BJ (cell line): Measurements from ENCODE around the gene LPCAT4. TPM values are rescaled to one million over a fixed set of nuclear protein-coding genes. Genes with fewer than 3 reads are reported as not detected.

Experiments used
- CTCF ChIA-PET: fragments of 350-600 bp; formaldehyde crosslinking; extraction: SDS; loops from one replicate; lab custom pipeline; 2021; ENCODE audit warnings: antibody characterized with exemption, inconsistent platforms; lab: Yijun Ruan, JAX
- POLR2A ChIA-PET: fragments of 300-600 bp; sonication (Branson Sonifier 250); formaldehyde crosslinking; extraction: SDS; loops from one replicate; lab custom pipeline; 2021; ENCODE audit warnings: antibody characterized with exemption; lab: Charles Lee
- DNase-seq: peaks from one replicate; pipeline ENCODE4 v3.0.0-alpha.2; 2011; ENCODE audit warnings: low read depth
- H3K27me3 ChIP-seq: 2 replicates; pipeline ENCODE4 v1.6.0; 2011; ENCODE audit warnings: low read length; ENCODE audit not compliant: control insufficient read depth, insufficient read depth
- H3K36me3 ChIP-seq: 2 replicates; pipeline ENCODE4 v1.5.1; 2011; ENCODE audit warnings: low read length; ENCODE audit not compliant: control insufficient read depth, insufficient read depth
- H3K4me3 ChIP-seq: 2 replicates; pipeline ENCODE4 v1.5.1; 2011; ENCODE audit warnings: low read depth, mild to moderate bottlenecking, control low read depth, low read length
- polyA plus RNA-seq: library from polyadenylated mRNA; depleted of rRNA; stranded (reverse); fragments of >200 nt; gene quantifications from 2 replicates; pipeline ENCODE4 v1.2.3, GENCODE V29; 2011
- TF ChIP-seq, protein P1 (sequence below): IDR thresholded peaks from 2 replicates; pipeline ENCODE4 v1.5.1; 2011; ENCODE audit warnings: low read depth, mild to moderate bottlenecking, control low read depth, inconsistent platforms, low read length, moderate library complexity; ENCODE audit not compliant: insufficient read depth

The LPCAT4 gene
- polyA plus RNA-seq, 1 experiment = 45.3 TPM

DNA sequence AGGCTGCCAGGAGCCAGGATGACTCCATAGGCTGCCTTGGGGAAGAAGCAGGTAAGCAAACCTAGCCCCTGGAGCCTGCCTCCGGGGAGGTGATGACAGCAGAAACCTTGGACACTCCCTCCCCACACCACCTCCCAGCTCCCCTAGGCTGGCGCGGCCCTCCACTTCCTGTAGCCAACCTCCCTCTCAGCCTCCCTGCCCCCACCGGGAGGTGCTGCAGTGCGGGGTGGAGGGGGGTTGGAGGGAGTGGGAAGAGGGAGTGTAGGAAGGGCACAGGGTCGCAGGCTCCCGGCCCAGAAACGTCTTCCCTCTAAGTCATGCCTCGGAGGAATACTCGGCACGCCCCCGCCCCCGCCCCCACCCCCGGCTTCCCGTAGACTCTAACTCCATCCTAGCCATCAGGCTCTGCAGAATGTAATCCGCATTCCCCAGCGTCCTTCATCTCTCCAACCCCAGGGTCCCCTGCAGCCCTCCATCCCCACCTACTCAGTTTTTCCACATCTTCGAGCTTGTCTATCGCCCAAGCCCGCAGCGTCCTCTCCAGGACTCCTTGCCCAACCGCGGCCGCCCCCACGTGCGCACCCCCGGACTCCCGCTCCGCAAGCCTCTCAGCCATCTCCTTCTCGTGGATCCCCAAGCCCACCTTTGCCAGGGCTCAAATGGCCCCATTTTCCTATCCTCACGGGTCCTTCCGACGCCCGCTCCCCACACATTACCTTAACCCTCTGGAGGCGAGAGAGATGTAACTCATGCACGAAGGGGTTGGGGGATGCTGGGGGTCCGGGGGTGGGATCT lies 528 bp downstream of the LPCAT4 start:
- ChIA-PET CTCF (interaction anchor here (0.7 to 3.2 kb wide), 24 partner anchors 9 to 310 kb away, joined by 3 to 34 read pairs (median 6); partner anchors contain the start of genes KATNBL1, NOP10, NUTM1 and SLC12A6), POLR2A (no interaction called here)

DNA sequence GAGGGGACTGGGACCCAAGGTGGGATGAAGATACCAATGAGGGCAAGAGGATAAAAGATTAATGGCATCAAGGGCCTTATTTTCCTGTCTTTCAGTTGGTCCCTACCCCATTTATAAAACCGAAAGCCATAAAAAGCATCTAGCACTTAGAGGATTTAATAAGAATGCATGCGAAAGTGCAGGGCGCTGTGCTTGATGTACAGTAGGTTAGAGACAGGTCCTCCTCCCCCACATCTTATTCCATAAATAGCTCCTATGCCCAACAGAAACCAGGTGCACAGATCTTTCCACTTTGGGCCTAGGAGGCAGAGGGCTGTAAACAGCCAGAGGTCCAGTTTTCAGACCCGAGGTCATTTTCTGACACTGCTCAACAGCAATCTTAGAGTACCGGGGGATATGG lies 1.2 kb downstream of the LPCAT4 start:
- Histone ChIP-seq H3K4me3 (peak overlapping the region; percentile 91), H3K27me3 (no peaks in the 10 kb centered on the region), H3K36me3 (peaks cover 11% of the 10 kb centered on the region)
- ChIA-PET CTCF (interaction anchor here (0.9 to 3.2 kb wide), 5 partner anchors 11 to 255 kb away, joined by 3 to 27 read pairs (median 18); partner anchors contain the start of genes KATNBL1, NOP10 and NUTM1), POLR2A (no interaction called here)
- no peak for DNase-seq
- TF ChIP-seq, protein P1, sequence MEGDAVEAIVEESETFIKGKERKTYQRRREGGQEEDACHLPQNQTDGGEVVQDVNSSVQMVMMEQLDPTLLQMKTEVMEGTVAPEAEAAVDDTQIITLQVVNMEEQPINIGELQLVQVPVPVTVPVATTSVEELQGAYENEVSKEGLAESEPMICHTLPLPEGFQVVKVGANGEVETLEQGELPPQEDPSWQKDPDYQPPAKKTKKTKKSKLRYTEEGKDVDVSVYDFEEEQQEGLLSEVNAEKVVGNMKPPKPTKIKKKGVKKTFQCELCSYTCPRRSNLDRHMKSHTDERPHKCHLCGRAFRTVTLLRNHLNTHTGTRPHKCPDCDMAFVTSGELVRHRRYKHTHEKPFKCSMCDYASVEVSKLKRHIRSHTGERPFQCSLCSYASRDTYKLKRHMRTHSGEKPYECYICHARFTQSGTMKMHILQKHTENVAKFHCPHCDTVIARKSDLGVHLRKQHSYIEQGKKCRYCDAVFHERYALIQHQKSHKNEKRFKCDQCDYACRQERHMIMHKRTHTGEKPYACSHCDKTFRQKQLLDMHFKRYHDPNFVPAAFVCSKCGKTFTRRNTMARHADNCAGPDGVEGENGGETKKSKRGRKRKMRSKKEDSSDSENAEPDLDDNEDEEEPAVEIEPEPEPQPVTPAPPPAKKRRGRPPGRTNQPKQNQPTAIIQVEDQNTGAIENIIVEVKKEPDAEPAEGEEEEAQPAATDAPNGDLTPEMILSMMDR = no peak

More for the DNA sequence above, 528 bp downstream of the LPCAT4 start:
- Histone ChIP-seq H3K36me3 (peaks cover 7% of the 10 kb centered on the region), H3K27me3 (no peaks in the 10 kb centered on the region), H3K4me3 (peak overlapping the region; percentile 91)
- no peak for DNase-seq
- TF ChIP-seq, protein P1 = no peak

DNA sequence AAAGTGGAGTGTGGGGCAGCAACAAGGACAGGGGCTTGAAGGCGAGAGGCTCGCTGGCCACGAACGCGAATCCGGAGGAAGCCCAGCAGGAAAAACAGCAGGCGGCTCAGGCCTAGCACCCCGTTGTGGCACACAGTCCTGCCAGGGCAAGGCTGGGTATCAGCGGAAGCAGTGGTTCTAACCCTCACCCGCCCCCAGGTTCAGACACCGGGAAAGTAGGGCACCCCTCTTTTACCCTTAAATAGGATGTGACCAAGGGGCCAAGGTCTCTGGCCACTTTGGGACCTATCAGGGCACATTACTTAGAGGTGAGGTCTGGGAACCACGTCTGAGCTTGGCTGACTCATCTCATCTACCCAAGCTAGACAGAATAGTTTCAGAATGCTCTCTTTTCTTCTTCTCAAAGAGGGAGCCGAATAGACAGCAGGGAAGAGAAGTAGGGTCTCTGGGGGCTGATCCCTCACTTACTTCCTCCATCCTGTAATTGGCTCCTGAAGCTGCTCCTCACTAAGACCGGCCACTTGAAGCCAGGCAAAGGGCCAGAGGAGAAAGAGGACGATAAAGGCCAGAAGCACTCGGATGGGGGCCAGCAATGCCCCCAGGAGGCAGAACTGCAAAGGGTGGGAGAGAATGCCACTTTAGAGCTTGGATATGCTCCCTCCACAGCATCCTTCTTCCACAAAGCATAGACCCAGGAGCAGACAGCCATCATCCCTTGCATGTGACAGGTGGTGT lies 1.7 kb downstream of the LPCAT4 start:
- Histone ChIP-seq H3K4me3 (no peak overlapping the region), H3K36me3 (peaks cover 11% of the 10 kb centered on the region), H3K27me3 (no peaks in the 10 kb centered on the region)
- ChIA-PET POLR2A (no interaction called here), CTCF (interaction anchor here (0.9 to 3.2 kb wide), 3 partner anchors 21 to 254 kb away, joined by 3 to 27 read pairs (median 4); partner anchors contain the start of genes KATNBL1, NOP10 and NUTM1)
- no peak for DNase-seq
- TF ChIP-seq, protein P1 = no peak

DNA sequence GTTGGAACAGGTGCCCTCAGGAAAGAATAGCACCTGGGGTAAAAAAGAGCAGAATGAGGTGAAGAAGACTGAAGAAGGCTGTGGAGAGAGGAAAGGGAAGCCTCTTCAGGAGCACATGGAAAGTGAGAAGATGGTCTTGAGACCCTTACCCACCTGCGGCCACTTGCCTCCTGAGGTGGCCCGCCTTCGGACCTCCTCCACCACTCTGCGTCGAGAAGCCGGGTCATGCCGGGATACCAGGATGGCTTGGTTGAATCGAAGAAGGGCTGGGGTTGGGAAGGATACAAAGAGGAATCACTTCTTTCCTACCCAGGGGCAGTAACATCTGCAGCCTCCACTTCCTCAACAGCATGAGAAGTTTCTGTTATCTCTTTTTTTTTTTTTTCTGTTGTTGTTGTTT lies 3.0 kb downstream of the LPCAT4 start:
- POLR2A ChIA-PET = no interaction called here
- H3K4me3 ChIP-seq = no peak overlapping the region
- H3K27me3 ChIP-seq = no peaks in the 10 kb centered on the region
- peaks cover 17% of the 10 kb centered on the region for H3K36me3 ChIP-seq
- TF ChIP-seq, protein P1 = no peak
- CTCF ChIA-PET = interaction anchor here (0.7 kb wide), 1 partner anchor 21 kb away, joined by 3 read pairs; the partner anchor contains the start of genes NOP10 and NUTM1
- DNase-seq = no peak
